ENCODE data around the gene CMKLR1. TPM values are rescaled to one million over a fixed set of nuclear protein-coding genes. Genes with fewer than 3 reads are reported as not detected.
A peak's percentile ranks its signal among the peaks of the same experiment; 100 is the strongest.

The CMKLR1 gene
- total RNA-seq, 1 experiment from 2014 or later: 0.12 TPM

DNA sequence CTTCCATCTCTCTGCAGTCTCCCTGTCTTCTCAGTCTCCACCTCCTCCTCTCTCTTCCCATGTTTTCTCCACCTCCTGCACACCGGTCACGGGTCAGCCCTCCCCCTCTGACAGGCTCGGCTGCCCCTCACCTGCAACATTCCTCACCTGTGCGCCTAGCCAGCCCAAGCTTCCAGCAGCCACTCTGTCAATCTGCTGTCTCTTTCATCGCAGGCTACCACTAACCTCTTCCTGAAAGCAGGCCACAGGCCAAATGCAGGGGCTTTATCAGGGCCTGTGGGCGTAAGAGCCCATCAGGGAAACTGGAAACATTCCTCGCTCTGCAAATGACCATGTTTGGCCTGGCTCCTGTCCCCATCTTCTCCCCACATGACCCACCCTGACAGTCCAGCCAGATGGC, 34.5 kb downstream of the CMKLR1 start:
- peaks cover 44% of the 10 kb centered on the region for H3K4me1 Mint-ChIP-seq (ENCODE audit: insufficient read depth, unreplicated experiment)
- POLR2A ChIA-PET: no interaction called here
- H3K36me3 Mint-ChIP-seq (ENCODE audit: insufficient read depth, unreplicated experiment): no peaks in the 10 kb centered on the region
- no peak for DNase-seq (ENCODE audit: unreplicated experiment)
- no peak overlapping the region for H3K4me3 Mint-ChIP-seq (ENCODE audit: unreplicated experiment)
- H3K27ac Mint-ChIP-seq (ENCODE audit: low read depth, unreplicated experiment): peak overlapping the region; percentile 46
- intact Hi-C loops (cut with micrococcal nuclease): loop anchor here (1.0 kb wide), 1 partner anchor 153 kb away; no protein-coding TSS in a partner anchor
- CTCF ChIA-PET: interaction anchor here (0.5 kb wide), 1 partner anchor 182 kb away, joined by 3 read pairs; no protein-coding TSS in a partner anchor
- no peaks in the 10 kb centered on the region for H3K27me3 Mint-ChIP-seq (ENCODE audit: insufficient read depth, unreplicated experiment)
- no TSS peak for BruUV-seq (replicated peaks)
- TF ChIP-seq, protein P1, sequence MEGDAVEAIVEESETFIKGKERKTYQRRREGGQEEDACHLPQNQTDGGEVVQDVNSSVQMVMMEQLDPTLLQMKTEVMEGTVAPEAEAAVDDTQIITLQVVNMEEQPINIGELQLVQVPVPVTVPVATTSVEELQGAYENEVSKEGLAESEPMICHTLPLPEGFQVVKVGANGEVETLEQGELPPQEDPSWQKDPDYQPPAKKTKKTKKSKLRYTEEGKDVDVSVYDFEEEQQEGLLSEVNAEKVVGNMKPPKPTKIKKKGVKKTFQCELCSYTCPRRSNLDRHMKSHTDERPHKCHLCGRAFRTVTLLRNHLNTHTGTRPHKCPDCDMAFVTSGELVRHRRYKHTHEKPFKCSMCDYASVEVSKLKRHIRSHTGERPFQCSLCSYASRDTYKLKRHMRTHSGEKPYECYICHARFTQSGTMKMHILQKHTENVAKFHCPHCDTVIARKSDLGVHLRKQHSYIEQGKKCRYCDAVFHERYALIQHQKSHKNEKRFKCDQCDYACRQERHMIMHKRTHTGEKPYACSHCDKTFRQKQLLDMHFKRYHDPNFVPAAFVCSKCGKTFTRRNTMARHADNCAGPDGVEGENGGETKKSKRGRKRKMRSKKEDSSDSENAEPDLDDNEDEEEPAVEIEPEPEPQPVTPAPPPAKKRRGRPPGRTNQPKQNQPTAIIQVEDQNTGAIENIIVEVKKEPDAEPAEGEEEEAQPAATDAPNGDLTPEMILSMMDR (IDR thresholded peaks at IDR 0.05; ENCODE audit: unreplicated experiment): no peak
- no peaks in the 10 kb centered on the region for H3K9me3 Mint-ChIP-seq (ENCODE audit: unreplicated experiment)

DNA sequence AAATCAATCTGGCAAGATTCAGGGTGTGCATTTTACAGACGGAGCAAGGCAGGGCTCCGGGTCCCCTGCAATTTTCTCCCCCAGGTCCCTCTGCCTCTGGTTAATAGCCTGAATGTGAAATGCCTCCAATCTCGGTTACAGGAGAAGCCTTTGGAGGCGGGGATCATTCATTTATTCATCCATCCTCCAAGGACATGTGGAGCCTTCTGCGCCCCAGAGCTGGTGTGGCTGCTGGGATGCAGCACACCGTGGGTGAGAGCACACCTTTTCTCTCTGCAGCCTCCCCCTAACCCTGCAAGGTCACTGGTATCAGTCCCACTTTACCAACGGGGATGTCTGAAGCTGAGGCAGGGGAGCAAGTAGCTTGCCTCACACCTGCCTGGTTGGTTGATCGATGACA, 35.4 kb downstream of the CMKLR1 start:
- intact Hi-C loops (cut with micrococcal nuclease): loop anchor here (2.0 kb wide), 1 partner anchor 209 kb away; no protein-coding TSS in a partner anchor
- BruUV-seq (replicated peaks): no TSS peak
- Mint-ChIP-seq H3K36me3 (ENCODE audit: insufficient read depth, unreplicated experiment) (no peaks in the 10 kb centered on the region), H3K27ac (ENCODE audit: low read depth, unreplicated experiment) (no peak overlapping the region), H3K9me3 (ENCODE audit: unreplicated experiment) (no peaks in the 10 kb centered on the region), H3K4me1 (ENCODE audit: insufficient read depth, unreplicated experiment) (peaks cover 44% of the 10 kb centered on the region), H3K4me3 (ENCODE audit: unreplicated experiment) (no peak overlapping the region), H3K27me3 (ENCODE audit: insufficient read depth, unreplicated experiment) (no peaks in the 10 kb centered on the region)
- TF ChIP-seq, protein P1 (IDR thresholded peaks at IDR 0.05; ENCODE audit: unreplicated experiment): no peak
- POLR2A ChIA-PET: no interaction called here
- CTCF ChIA-PET: no interaction called here
- DNase-seq (ENCODE audit: unreplicated experiment): no peak

DNA sequence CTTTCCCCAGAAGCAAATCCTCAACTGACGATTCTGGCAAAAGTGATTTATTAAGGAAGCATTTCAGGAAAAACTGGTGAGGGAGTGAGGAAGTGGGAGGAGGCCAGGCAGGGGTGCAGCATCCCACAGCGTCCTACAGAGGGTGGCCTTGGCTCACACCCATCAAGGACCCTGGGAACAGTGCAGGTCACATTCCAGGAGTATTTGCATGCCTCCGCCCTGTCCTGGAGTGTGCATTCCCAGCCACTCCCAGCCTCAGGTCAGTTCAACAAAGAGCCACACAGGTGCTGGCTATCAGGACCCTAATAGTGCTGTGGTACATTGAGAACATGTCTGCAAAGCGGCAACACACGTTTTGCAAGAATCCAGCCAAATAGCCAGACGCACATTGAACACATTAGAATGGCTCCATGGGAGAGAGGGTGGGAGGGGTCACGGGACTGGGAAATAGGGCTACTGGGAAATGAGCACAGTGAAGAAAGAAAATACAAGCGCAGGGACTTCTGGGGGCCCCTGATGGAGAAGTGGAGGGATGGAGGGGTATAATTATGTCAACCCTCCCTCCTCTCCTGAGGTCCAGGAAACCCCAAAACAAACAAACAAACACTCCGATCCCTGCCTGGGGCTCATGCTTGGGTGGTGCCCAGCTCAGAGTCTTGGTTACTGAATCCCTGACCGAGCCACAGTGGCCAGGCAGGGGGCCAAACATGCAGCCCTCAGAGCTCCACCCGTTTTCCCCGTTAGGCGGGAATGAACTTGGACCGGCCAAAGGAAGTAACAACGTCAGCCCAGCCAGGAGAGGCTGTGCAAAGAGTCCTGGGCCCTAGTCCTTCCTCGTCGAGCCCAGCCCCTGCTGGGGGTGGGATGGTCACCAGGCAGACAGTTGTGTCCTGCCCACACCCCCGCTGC, 36.5 kb downstream of the CMKLR1 start:
- TF ChIP-seq, protein P1 (IDR thresholded peaks at IDR 0.05; ENCODE audit: unreplicated experiment): peak; percentile 20
- H3K27ac Mint-ChIP-seq (ENCODE audit: low read depth, unreplicated experiment): no peak overlapping the region
- no peak overlapping the region for H3K4me3 Mint-ChIP-seq (ENCODE audit: unreplicated experiment)

DNA sequence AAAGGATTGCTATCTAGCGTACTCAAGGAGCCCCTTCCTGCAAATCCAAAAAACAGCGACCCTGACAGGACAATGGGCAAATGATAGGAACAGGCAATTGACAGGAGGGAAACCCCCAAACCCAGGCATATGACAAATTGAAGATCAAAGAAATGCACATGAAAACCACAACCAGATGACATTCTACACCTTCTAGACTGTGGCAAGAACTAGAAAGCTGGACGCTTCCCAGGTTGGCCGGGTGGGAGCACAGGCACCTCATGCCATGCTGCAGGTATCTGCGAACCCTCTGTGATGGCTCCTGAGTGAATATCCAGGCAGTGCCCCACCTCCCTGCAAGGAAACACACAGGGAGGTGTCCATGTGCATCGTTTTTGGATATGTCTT, 37.1 kb downstream of the CMKLR1 start:
- no TSS peak for BruUV-seq (replicated peaks)
- H3K9me3 Mint-ChIP-seq (ENCODE audit: unreplicated experiment): no peaks in the 10 kb centered on the region
- no peaks in the 10 kb centered on the region for H3K36me3 Mint-ChIP-seq (ENCODE audit: insufficient read depth, unreplicated experiment)
- H3K4me1 Mint-ChIP-seq (ENCODE audit: insufficient read depth, unreplicated experiment): peaks cover 40% of the 10 kb centered on the region
- TF ChIP-seq, protein P1 (IDR thresholded peaks at IDR 0.05; ENCODE audit: unreplicated experiment): no peak
- intact Hi-C loops (cut with micrococcal nuclease): loop anchor here (2.0 kb wide), 1 partner anchor 211 kb away; no protein-coding TSS in a partner anchor
- POLR2A ChIA-PET: no interaction called here
- no peak for DNase-seq (ENCODE audit: unreplicated experiment)
- CTCF ChIA-PET: no interaction called here
- no peaks in the 10 kb centered on the region for H3K27me3 Mint-ChIP-seq (ENCODE audit: insufficient read depth, unreplicated experiment)
- H3K4me3 Mint-ChIP-seq (ENCODE audit: unreplicated experiment): no peak overlapping the region
- H3K27ac Mint-ChIP-seq (ENCODE audit: low read depth, unreplicated experiment): no peak overlapping the region

More for the DNA sequence above, 36.5 kb downstream of the CMKLR1 start:
- peaks cover 44% of the 10 kb centered on the region for H3K4me1 Mint-ChIP-seq (ENCODE audit: insufficient read depth, unreplicated experiment)
- peak; percentile 82 for DNase-seq (ENCODE audit: unreplicated experiment)
- no peaks in the 10 kb centered on the region for H3K27me3 Mint-ChIP-seq (ENCODE audit: insufficient read depth, unreplicated experiment)
- no peaks in the 10 kb centered on the region for H3K36me3 Mint-ChIP-seq (ENCODE audit: insufficient read depth, unreplicated experiment)
- intact Hi-C loops (cut with micrococcal nuclease): loop anchor here (2.0 kb wide), 1 partner anchor 210 kb away; no protein-coding TSS in a partner anchor
- POLR2A ChIA-PET: no interaction called here
- BruUV-seq (replicated peaks): no TSS peak
- no peaks in the 10 kb centered on the region for H3K9me3 Mint-ChIP-seq (ENCODE audit: unreplicated experiment)
- CTCF ChIA-PET: no interaction called here
